Esophagus muscularis mucosa (tissue), 4 donors: Measurements from ENCODE around the gene BRAT1. TPM values are rescaled to one million over a fixed set of nuclear protein-coding genes. Genes with fewer than 3 reads are reported as not detected.

Source experiments
- DNase-seq: peaks from one replicate; pipeline ENCODE4 v3.0.0-alpha.2; 2017; ENCODE audit errors: extremely low spot score
- H3K27ac ChIP-seq, 4 donors: fragments of 200-600 bp; sonication (generic); replicated peaks in 1 of 4; 1 replicate in 3 of 4; 2 replicates in 1 of 4; pipeline ENCODE4 v1.5.1; 2016 to 2019; ENCODE audit warnings: mild to moderate bottlenecking in 1 of 4
- H3K27me3 ChIP-seq, 4 donors: fragments of 200-600 bp; sonication (generic); one replicate each; pipeline versions ENCODE4 v1.5.1 to v1.6.0; 2016 to 2019
- H3K36me3 ChIP-seq, 4 donors: fragments of 200-600 bp; sonication (generic); one replicate each; pipeline ENCODE4 v1.5.1; 2016 to 2019
- H3K4me1 ChIP-seq, 4 donors: fragments of 200-600 bp; sonication (generic); one replicate each; pipeline ENCODE4 v1.5.1; 2016 to 2019
- H3K4me3 ChIP-seq, 4 donors: fragments of 200-600 bp; sonication (generic); 1 replicate in 2 of 4; 2 replicates in 2 of 4; pipeline ENCODE4 v1.5.1; 2016 to 2019; ENCODE audit warnings: mild to moderate bottlenecking in 4 of 4, moderate library complexity in 1 of 4
- H3K9me3 ChIP-seq, 4 donors: fragments of 200-600 bp; sonication (generic); 1 replicate in 3 of 4; 2 replicates in 1 of 4; pipeline ENCODE4 v1.5.1; 2016 to 2019
- CTCF ChIP-seq, 3 experiments: fragments of 200-600 bp in 2 of 3; fragments of 450-650 bp in 1 of 3; sonication (generic) in 2 of 3; IDR thresholded peaks; one replicate each; pipeline ENCODE4 v1.5.1; 2017 to 2019; ENCODE audit warnings: antibody characterized with exemption in 3 of 3, mild to moderate bottlenecking in 2 of 3, moderate library complexity in 1 of 3
- EP300 ChIP-seq: sonication (generic); formaldehyde crosslinking; IDR thresholded peaks from one replicate; pipeline ENCODE4 v1.6.1; 2017; ENCODE audit warnings: antibody characterized with exemption
- POLR2A ChIP-seq: fragments of 450-650 bp; IDR thresholded peaks from one replicate; pipeline ENCODE4 v1.6.1; 2017; ENCODE audit warnings: antibody characterized with exemption, moderate library complexity, mild to moderate bottlenecking, low read depth
- POLR2AphosphoS5 ChIP-seq, 2 donors: sonication (generic); formaldehyde crosslinking; IDR thresholded peaks; one replicate each; pipeline ENCODE4 v1.6.1; 2017; ENCODE audit warnings: antibody characterized with exemption in 2 of 2
- WGBS: methylation state at CpG from one replicate; pipeline ENCODE4 v1.1.5; 2018; 5-methylcytosine and 5-hydroxymethylcytosine counted together
- intact Hi-C: fragments of 100-400 bp; cut with DNase I; formaldehyde crosslinking; loops from one replicate; pipeline ENCODE4 v1.15.1; 2023
- total RNA-seq, 4 donors: library from RNA; depleted of rRNA; stranded (reverse); fragments of >200 nt; gene quantifications; one replicate each; pipeline versions ENCODE4 v1.1.0 to v1.2.1, GENCODE V29; 2016

Gene BRAT1
- total RNA-seq, 4 donors from 2014 or later, result 22.0 to 43.8 (median 32.7) TPM

DNA sequence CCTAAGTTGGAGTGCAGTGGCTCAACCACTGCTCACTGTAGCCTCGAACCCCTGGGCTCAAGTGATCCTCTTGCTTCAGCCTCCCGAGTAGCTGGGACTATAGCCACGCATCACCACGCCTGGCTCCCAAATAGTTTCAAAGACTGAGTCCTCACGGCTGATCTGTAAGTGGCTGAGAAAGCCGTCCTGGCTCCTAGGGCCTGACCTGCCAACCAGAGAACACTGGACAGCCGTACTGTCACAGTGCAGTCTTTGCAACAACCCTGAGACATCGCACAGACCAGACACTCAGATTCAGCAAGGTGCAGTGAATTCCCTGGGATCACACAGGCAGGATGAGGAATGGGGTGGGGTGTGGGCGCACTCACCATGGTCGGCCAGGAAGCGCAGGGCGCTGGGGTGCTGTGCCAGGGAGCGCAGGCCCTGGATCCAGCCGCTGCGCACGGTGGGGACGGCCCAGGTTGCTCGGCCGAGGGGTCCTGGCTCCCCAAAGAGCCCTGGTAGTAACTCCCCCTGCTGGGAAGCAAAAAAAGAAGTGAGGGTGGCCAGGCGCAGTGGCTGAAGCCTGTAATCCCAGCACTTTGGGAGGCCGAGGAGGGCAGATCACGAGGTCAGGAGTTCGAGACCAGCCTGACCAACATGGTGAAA is 10.7 kb downstream of the BRAT1 start:
- H3K4me1 ChIP-seq, result no peaks in the 10 kb centered on the region
- H3K4me3 ChIP-seq, result no peak overlapping the region
- WGBS, result 93% methylated on average over 13 of the region's 23 CpGs
- TF ChIP-seq EP300 (no peak), POLR2A (no peak), CTCF (IDR thresholded peaks at IDR 0.05) (no peak)
- no peak overlapping the region for H3K27ac ChIP-seq
- H3K36me3 ChIP-seq, result peaks cover 47 to 100% (median 95%) of the 10 kb centered on the region in 4 donors
- H3K9me3 ChIP-seq, result no peaks in the 10 kb centered on the region
- intact Hi-C loops, result no loop called here
- DNase-seq, result no peak
- H3K27me3 ChIP-seq, result no peaks in the 10 kb centered on the region

DNA sequence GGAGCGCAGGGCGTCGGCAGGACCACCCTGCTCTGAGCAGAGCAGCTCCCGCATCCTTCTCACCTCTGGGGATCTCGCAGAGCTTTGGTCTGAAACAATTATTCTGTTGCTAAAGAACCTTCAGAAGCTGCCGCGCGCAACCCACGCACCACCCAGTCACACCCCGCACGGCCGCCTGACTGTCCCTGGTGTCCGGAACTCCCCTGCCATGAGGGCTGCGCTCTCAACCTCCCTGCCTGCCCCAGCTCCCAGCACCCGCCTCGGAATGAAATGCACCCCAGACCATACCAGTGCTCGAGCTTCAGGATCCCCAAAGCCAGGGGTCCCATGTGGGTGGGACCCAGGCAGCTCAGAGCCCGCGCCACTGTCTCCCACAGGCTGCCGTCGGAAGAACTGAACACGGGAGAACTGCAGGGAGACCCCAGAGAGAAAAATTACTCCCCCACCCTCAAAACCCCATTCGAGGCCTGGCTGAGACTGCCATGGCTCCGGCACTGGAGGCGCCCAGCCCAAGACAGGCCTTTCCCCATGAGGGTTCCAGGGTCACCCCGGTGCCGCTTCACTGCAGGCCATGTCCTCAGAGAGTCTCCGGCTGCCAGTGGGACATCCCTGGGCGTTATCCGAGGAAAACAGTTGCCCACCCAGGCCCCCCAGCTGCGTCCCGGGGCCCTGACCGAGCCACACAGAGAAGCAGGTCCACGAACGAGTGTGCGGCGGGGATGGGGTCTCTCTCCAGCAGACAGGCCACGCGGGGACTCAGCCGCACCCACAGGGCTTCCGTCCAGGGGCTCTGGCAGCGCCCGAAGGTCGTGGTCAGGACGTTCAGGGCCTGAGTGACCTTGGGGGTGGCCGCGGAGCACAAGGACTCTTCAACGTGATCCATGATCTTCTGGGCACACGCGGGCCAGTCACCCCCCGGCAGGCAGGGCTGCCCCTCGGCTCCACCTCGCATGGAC is 12.1 kb downstream of the BRAT1 start:
- H3K27me3 ChIP-seq, result no peaks in the 10 kb centered on the region
- 92% methylated on average over 22 of the region's 53 CpGs for WGBS
- H3K36me3 ChIP-seq, result peaks cover 61 to 100% (median 96%) of the 10 kb centered on the region in 4 donors
- no peaks in the 10 kb centered on the region for H3K9me3 ChIP-seq
- H3K4me3 ChIP-seq, result no peak overlapping the region
- intact Hi-C loops, result no loop called here
- TF ChIP-seq POLR2AphosphoS5 (IDR thresholded peaks at IDR 0.05) (no peak), CTCF (IDR thresholded peaks at IDR 0.05) (no peak), POLR2A (no peak), EP300 (no peak)
- DNase-seq, result no peak
- no peak overlapping the region for H3K27ac ChIP-seq
- H3K4me1 ChIP-seq, result no peaks in the 10 kb centered on the region

DNA sequence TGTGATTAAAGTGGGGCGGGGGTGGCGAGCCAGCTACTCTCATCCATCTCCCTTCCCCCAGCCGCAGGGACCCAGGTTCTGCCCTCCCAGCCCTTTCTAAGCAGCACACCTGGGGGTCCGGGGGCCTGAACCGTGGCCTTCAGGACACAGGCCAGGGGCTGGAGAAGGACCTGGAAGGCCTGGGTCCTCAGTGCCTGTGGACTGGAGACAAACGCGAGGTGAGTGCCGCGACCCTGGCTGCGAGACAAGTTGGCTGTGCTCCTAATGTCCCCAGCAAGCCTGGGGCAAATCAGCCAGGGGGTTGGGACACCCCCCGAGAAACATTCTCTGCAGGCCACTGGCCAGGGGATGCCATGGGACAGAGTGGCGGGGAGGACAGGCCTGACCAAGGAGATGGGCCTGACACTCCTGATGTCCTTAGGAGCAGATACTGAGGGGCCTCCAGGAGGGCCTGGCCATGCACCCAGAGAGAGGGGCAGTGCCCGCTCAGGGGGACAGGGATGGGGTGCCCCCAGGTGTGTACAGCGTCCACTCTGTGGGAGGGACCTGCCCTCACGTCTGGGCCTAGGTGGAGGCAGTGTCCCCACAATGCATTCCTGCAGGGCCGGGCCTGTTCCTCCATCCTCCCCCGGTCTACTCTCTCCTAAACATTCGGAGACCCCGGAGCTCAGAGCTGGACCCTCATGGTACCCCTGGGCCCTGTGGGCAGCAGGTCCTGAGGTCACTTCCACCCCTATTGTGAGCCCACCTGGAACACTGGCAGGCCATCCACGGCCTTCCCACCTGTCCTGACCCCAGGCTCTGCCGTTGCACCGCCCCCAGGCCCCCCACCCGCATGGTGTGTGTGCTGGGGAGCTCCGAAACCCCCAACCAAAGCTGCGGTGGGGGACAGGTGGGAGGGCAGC is 13.1 kb downstream of the BRAT1 start:
- intact Hi-C loops, result no loop called here
- no peak for DNase-seq
- H3K36me3 ChIP-seq, result peaks cover 60 to 98% (median 92%) of the 10 kb centered on the region in 4 donors
- no peaks in the 10 kb centered on the region for H3K4me1 ChIP-seq
- TF ChIP-seq CTCF (IDR thresholded peaks at IDR 0.05) (no peak), EP300 (no peak), POLR2A (no peak), POLR2AphosphoS5 (IDR thresholded peaks at IDR 0.05) (no peak)
- no peak overlapping the region for H3K27ac ChIP-seq
- no peak overlapping the region for H3K4me3 ChIP-seq
- 91% methylated on average over 14 of the region's 25 CpGs for WGBS
- H3K27me3 ChIP-seq, result no peaks in the 10 kb centered on the region
- no peaks in the 10 kb centered on the region for H3K9me3 ChIP-seq

- peaks cover 52 to 92% (median 84%) of the 10 kb centered on the region in 4 donors for H3K36me3 ChIP-seq
- H3K9me3 ChIP-seq, result no peaks in the 10 kb centered on the region
- no peak for TF ChIP-seq EP300
- TF ChIP-seq POLR2AphosphoS5 (IDR thresholded peaks at IDR 0.05), result no peak
- TF ChIP-seq CTCF (IDR thresholded peaks at IDR 0.05), result no peak
- no peak for TF ChIP-seq POLR2A
- intact Hi-C loops, result no loop called here
- DNase-seq, result no peak
- 94% methylated on average over 20 of the region's 40 CpGs for WGBS
- H3K27me3 ChIP-seq, result no peaks in the 10 kb centered on the region
- H3K4me3 ChIP-seq, result no peak overlapping the region
- H3K27ac ChIP-seq, result no peak overlapping the region
- H3K4me1 ChIP-seq, result no peaks in the 10 kb centered on the region
Observed at GRCh38 chr7:2541291-2542010, 13.9 kb downstream of the BRAT1 start.
